SK-N-SH (cell line): ENCODE measurements around the gene CDKAL1. TPM values are rescaled to one million over a fixed set of nuclear protein-coding genes. Genes with fewer than 3 reads are reported as not detected.
A peak's percentile ranks its signal among the peaks of the same experiment; 100 is the strongest.

ENCODE experiments used
- CTCF ChIA-PET: fragments of 300-600, 350-600 bp; formaldehyde crosslinking; extraction: SDS; loops from one replicate; lab custom pipeline; 2021; lab: Yijun Ruan, JAX
- POLR2A ChIA-PET: fragments of 350-600 bp; sonication (Branson Sonifier 250); formaldehyde crosslinking; extraction: SDS; loops from one replicate; lab custom pipeline; 2020; ENCODE audit warnings: antibody characterized with exemption, inconsistent platforms; lab: Yijun Ruan, JAX
- DNase-seq: peaks from one replicate; pipeline ENCODE4 v3.0.0; 2012
- H2AFZ ChIP-seq: fragments of 200-600 bp; sonication (generic); 2 replicates; pipeline ENCODE4 v1.8.1; 2016; ENCODE audit warnings: antibody characterized with exemption, mild to moderate bottlenecking, low read depth
- H3F3A ChIP-seq: fragments of 200-600 bp; sonication (generic); replicated peaks from 2 replicates; pipeline ENCODE3; 2016; ENCODE audit warnings: antibody characterized with exemption, mild to moderate bottlenecking; ENCODE audit not compliant: insufficient read depth
- H3K27ac ChIP-seq, 2 experiments: fragments of 200-500 bp in 1 of 2; fragments of 200-600 bp in 1 of 2; sonication (Bioruptor generic) in 1 of 2; sonication (generic), shearing (Covaris generic) in 1 of 2; 2 replicates each; pipeline versions ENCODE4 v1.5.1 to v1.6.1; 2014 to 2016; ENCODE audit warnings: low read depth in 2 of 2, inconsistent platforms in 1 of 2, low read length in 1 of 2, mild to moderate bottlenecking in 1 of 2, mixed read lengths in 1 of 2
- H3K27me3 ChIP-seq: fragments of 200-600 bp; sonication (generic), shearing (Covaris generic); 2 replicates; pipeline ENCODE4 v1.6.1; 2016; ENCODE audit warnings: mixed run types; ENCODE audit not compliant: insufficient read depth
- H3K36me3 ChIP-seq, 2 experiments: fragments of 200-500 bp in 1 of 2; fragments of 200-600 bp in 1 of 2; sonication (Bioruptor generic) in 1 of 2; sonication (generic) in 1 of 2; replicated peaks in 1 of 2; 2 replicates each; pipeline versions ENCODE3 to v1.5.1; 2014 to 2016; ENCODE audit warnings: low read length in 1 of 2, mild to moderate bottlenecking in 1 of 2; ENCODE audit not compliant: insufficient read depth in 2 of 2, control insufficient read depth in 1 of 2
- H3K4me1 ChIP-seq, 2 experiments: fragments of 200-500 bp in 1 of 2; fragments of 200-600 bp in 1 of 2; sonication (Bioruptor generic) in 1 of 2; sonication (generic), shearing (Covaris generic) in 1 of 2; 2 replicates each; pipeline versions ENCODE4 v1.5.1 to v1.6.1; 2014 to 2016; ENCODE audit warnings: low read depth in 1 of 2, low read length in 1 of 2, mixed run types in 1 of 2; ENCODE audit not compliant: insufficient read depth in 2 of 2, control insufficient read depth in 1 of 2
- H3K4me2 ChIP-seq: fragments of 200-600 bp; sonication (generic), shearing (Covaris generic); 2 replicates; pipeline ENCODE4 v1.6.1; 2017; ENCODE audit warnings: mixed run types
- H3K4me3 ChIP-seq, 2 experiments: fragments of 200-500 bp in 1 of 2; fragments of 200-600 bp in 1 of 2; sonication (Bioruptor generic) in 1 of 2; sonication (generic), shearing (Covaris generic) in 1 of 2; 2 replicates each; pipeline versions ENCODE4 v1.5.1 to v1.8.1; 2014 to 2016; ENCODE audit warnings: low read depth in 2 of 2, inconsistent platforms in 1 of 2, low read length in 1 of 2, mild to moderate bottlenecking in 1 of 2, mixed read lengths in 1 of 2, moderate library complexity in 1 of 2
- H3K79me2 ChIP-seq: fragments of 200-600 bp; sonication (generic); 2 replicates; pipeline ENCODE4 v1.8.1; 2017; ENCODE audit warnings: mild to moderate bottlenecking; ENCODE audit not compliant: insufficient read depth
- H3K9ac ChIP-seq: fragments of 200-600 bp; sonication (generic); 2 replicates; pipeline ENCODE4 v1.6.1; 2017; ENCODE audit warnings: mixed run types
- H3K9me2 ChIP-seq: fragments of 200-600 bp; sonication (generic); 2 replicates; pipeline ENCODE4 v1.6.1; 2017; ENCODE audit warnings: mixed run types
- H3K9me3 ChIP-seq: fragments of 200-600 bp; sonication (generic); 2 replicates; pipeline ENCODE4 v1.6.1; 2017; ENCODE audit warnings: mixed run types, mild to moderate bottlenecking, moderate library complexity
- H4K20me1 ChIP-seq: fragments of 200-600 bp; sonication (generic); 2 replicates; pipeline ENCODE4 v1.6.1; 2017; ENCODE audit warnings: mild to moderate bottlenecking, mixed run types; ENCODE audit not compliant: insufficient read depth
- CHD2 ChIP-seq: fragments of 150-350 bp; IDR thresholded peaks from 2 replicates; pipeline ENCODE4 v1.6.1; 2018; ENCODE audit warnings: low read length; ENCODE audit not compliant: partially characterized antibody
- FOSL2 ChIP-seq: IDR thresholded peaks from 2 replicates; pipeline ENCODE4 v1.4.0; 2012; ENCODE audit warnings: low read depth, mild to moderate bottlenecking, moderate library complexity, borderline replicate concordance
- JUND ChIP-seq: IDR thresholded peaks from 2 replicates; pipeline ENCODE4 v1.4.0; 2012
- MXI1 ChIP-seq: IDR thresholded peaks from 2 replicates; pipeline ENCODE4 v1.6.1; 2012; ENCODE audit warnings: mild to moderate bottlenecking, low read depth, low read length, improper control_type of control experiment
- RXRA ChIP-seq: IDR thresholded peaks from 2 replicates; pipeline ENCODE4 v1.4.0; 2012; ENCODE audit warnings: low read depth, mild to moderate bottlenecking, borderline replicate concordance
- SIN3A ChIP-seq: IDR thresholded peaks from 2 replicates; pipeline ENCODE4 v1.6.1; 2012; ENCODE audit warnings: low read depth, mild to moderate bottlenecking, low read length, moderate library complexity, borderline replicate concordance
- TCF12 ChIP-seq: IDR thresholded peaks from 2 replicates; pipeline ENCODE4 v1.4.0; 2012
- WGBS: methylation state at CpG from one replicate; pipeline ENCODE4 v1.1.6; 2017; ENCODE audit warnings: low lambda C conversion rate; 5-methylcytosine and 5-hydroxymethylcytosine counted together
- polyA plus RNA-seq, 3 experiments: library from polyadenylated mRNA; depleted of rRNA; stranded (reverse); fragments of >200 nt; gene quantifications; 2 replicates each; pipeline ENCODE4 v1.2.3, GENCODE V29; 2012
- TF ChIP-seq, protein P1 (sequence below): fragments of 200-600 bp; sonication (generic); IDR thresholded peaks from 2 replicates; pipeline ENCODE4 v1.6.1; 2017; ENCODE audit warnings: antibody characterized with exemption, mild to moderate bottlenecking, moderate library complexity
- TF ChIP-seq, protein P2 (sequence below): IDR thresholded peaks from 2 replicates; pipeline ENCODE4 v1.4.0; 2012; ENCODE audit warnings: low read depth
- TF ChIP-seq, protein P3 (sequence below): IDR thresholded peaks from 2 replicates; pipeline ENCODE4 v1.6.1; 2012; ENCODE audit warnings: mild to moderate bottlenecking, low read depth, low read length, moderate library complexity

Gene CDKAL1
- polyA plus RNA-seq, 1 of the 3 experiments (the other 2 are of a cell fraction) = 2.6 TPM

GRCh38 chr6:20583444-20583800 lies 49.2 kb downstream of the CDKAL1 start (continued):
- TF ChIP-seq FOSL2 (no peak), RXRA (no peak), MXI1 (no peak), CHD2 (no peak), SIN3A (no peak), TCF12 (no peak)
- TF ChIP-seq, protein P1, sequence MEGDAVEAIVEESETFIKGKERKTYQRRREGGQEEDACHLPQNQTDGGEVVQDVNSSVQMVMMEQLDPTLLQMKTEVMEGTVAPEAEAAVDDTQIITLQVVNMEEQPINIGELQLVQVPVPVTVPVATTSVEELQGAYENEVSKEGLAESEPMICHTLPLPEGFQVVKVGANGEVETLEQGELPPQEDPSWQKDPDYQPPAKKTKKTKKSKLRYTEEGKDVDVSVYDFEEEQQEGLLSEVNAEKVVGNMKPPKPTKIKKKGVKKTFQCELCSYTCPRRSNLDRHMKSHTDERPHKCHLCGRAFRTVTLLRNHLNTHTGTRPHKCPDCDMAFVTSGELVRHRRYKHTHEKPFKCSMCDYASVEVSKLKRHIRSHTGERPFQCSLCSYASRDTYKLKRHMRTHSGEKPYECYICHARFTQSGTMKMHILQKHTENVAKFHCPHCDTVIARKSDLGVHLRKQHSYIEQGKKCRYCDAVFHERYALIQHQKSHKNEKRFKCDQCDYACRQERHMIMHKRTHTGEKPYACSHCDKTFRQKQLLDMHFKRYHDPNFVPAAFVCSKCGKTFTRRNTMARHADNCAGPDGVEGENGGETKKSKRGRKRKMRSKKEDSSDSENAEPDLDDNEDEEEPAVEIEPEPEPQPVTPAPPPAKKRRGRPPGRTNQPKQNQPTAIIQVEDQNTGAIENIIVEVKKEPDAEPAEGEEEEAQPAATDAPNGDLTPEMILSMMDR = no peak
- TF ChIP-seq, protein P2, sequence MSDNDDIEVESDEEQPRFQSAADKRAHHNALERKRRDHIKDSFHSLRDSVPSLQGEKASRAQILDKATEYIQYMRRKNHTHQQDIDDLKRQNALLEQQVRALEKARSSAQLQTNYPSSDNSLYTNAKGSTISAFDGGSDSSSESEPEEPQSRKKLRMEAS = no peak

DNA sequence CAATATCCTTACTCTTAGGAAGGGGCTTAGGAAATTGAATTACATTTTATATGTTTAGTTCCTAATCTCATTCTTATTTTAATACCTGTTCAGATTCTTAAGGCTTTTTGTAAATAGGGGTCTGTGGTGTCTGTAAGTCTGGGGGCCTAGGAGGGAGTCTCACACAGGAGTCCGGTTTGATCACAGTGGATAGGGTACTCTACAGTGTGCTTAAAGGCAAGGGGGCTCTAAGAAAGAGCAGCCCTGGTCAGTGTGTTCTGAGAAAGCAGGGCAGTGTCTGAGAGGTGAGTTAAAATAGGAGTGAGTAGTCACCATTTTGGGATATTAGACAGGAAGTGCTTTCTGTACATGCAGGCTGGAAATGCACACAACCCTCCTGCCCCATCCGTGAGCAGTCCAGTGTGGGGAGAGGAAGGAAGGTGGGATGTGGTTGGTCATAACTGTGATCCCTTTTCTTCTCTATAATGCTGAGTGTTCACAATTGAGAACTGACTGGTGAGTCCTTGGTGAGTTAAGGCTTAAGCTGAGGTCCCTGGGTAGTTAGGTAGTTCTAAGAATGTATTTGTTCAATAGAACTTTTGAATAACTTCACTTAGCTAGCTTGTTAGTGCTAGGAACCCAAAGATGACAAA lies 50.0 kb downstream of the CDKAL1 start:
- no peaks in the 10 kb centered on the region for H3K27me3 ChIP-seq
- H3K27ac ChIP-seq = peak overlapping the region in 1 of 2 experiments; percentile 86; a peak in 2 of 4 replicates
- H3K4me3 ChIP-seq = no peak overlapping the region
- no peaks in the 10 kb centered on the region for H3K9me2 ChIP-seq
- H3K9ac ChIP-seq = no peak overlapping the region
- no peaks in the 10 kb centered on the region for H3K79me2 ChIP-seq
- H3K4me2 ChIP-seq = no peak overlapping the region
- no peak overlapping the region for H2AFZ ChIP-seq
- ChIA-PET POLR2A (no interaction called here), CTCF (no interaction called here)
- no peaks in the 10 kb centered on the region for H4K20me1 ChIP-seq
- H3K9me3 ChIP-seq = no peaks in the 10 kb centered on the region
- peaks cover 8 to 12% of the 10 kb centered on the region in 2 experiments; a peak in 3 of 4 replicates for H3K4me1 ChIP-seq
- H3K36me3 ChIP-seq = no peaks in the 10 kb centered on the region
- no peaks in the 10 kb centered on the region for H3F3A ChIP-seq
- TF ChIP-seq RXRA (no peak), CHD2 (no peak), JUND (no peak), MXI1 (no peak)
- TF ChIP-seq, protein P3, sequence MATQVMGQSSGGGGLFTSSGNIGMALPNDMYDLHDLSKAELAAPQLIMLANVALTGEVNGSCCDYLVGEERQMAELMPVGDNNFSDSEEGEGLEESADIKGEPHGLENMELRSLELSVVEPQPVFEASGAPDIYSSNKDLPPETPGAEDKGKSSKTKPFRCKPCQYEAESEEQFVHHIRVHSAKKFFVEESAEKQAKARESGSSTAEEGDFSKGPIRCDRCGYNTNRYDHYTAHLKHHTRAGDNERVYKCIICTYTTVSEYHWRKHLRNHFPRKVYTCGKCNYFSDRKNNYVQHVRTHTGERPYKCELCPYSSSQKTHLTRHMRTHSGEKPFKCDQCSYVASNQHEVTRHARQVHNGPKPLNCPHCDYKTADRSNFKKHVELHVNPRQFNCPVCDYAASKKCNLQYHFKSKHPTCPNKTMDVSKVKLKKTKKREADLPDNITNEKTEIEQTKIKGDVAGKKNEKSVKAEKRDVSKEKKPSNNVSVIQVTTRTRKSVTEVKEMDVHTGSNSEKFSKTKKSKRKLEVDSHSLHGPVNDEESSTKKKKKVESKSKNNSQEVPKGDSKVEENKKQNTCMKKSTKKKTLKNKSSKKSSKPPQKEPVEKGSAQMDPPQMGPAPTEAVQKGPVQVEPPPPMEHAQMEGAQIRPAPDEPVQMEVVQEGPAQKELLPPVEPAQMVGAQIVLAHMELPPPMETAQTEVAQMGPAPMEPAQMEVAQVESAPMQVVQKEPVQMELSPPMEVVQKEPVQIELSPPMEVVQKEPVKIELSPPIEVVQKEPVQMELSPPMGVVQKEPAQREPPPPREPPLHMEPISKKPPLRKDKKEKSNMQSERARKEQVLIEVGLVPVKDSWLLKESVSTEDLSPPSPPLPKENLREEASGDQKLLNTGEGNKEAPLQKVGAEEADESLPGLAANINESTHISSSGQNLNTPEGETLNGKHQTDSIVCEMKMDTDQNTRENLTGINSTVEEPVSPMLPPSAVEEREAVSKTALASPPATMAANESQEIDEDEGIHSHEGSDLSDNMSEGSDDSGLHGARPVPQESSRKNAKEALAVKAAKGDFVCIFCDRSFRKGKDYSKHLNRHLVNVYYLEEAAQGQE = no peak
- WGBS = 71% methylated on average over 2 of the region's 2 CpGs
- DNase-seq = no peak
